NCI-H2107 (cell line): ENCODE data around the gene ALLC.
"Not testable (repeated sequence)": the region's sequence is repeated elsewhere in the genome, so short reads cannot be mapped to it uniquely, and the experiment has no call there.

ENCODE experiments used
- DNase-seq: peaks from one replicate; lab custom pipeline; 2025; lab: John Stamatoyannopoulos, UW

Gene ALLC

GRCh38 chr2:3657881-3658280, at the start of gene ALLC:
ALLC (plus strand) TSS chr2:3658200; CDS start chr2:3671158, 12,958 bp downstream.
- DNase-seq = no peak

- no peak for DNase-seq
Observed at GRCh38 chr2:3608373-3609278, 49.4 kb upstream of the ALLC start.

- not testable (repeated sequence) for DNase-seq
Observed at GRCh38 chr2:3609279-3609673, 48.7 kb upstream of the ALLC start.

- DNase-seq = no peak
Observed at GRCh38 chr2:3610415-3610814, 47.6 kb upstream of the ALLC start.

- no peak for DNase-seq
Observed at GRCh38 chr2:3610881-3611505, 47.0 kb upstream of the ALLC start.

- DNase-seq = no peak
Observed at GRCh38 chr2:3611589-3611988, 46.4 kb upstream of the ALLC start.

- no peak for DNase-seq
Observed at GRCh38 chr2:3612639-3613523, 45.1 kb upstream of the ALLC start.

GRCh38 chr2:3613524-3613905, 44.5 kb upstream of the ALLC start:
- DNase-seq = no peak

GRCh38 chr2:3614743-3615142, 43.3 kb upstream of the ALLC start:
- not testable (repeated sequence) for DNase-seq

GRCh38 chr2:3615541-3616200, 42.3 kb upstream of the ALLC start:
- DNase-seq = not testable (repeated sequence)

GRCh38 chr2:3616435-3617197, 41.4 kb upstream of the ALLC start:
- not testable (repeated sequence) for DNase-seq

- no peak for DNase-seq
Observed at GRCh38 chr2:3617198-3617890, 40.7 kb upstream of the ALLC start.

- no peak for DNase-seq
Observed at GRCh38 chr2:3618367-3618766, 39.6 kb upstream of the ALLC start.

- no peak for DNase-seq
Observed at GRCh38 chr2:3619033-3619432, 39.0 kb upstream of the ALLC start.

GRCh38 chr2:3619661-3620060, 38.3 kb upstream of the ALLC start:
- not testable (repeated sequence) for DNase-seq

- no peak for DNase-seq
Observed at GRCh38 chr2:3620834-3621233, 37.2 kb upstream of the ALLC start.

- DNase-seq = no peak
Observed at GRCh38 chr2:3622967-3623366, 35.0 kb upstream of the ALLC start.

GRCh38 chr2:3624059-3624794, 33.8 kb upstream of the ALLC start:
- DNase-seq = no peak

GRCh38 chr2:3625186-3625585, 32.8 kb upstream of the ALLC start:
- DNase-seq = no peak
